ENCODE results near the gene FAM76A. TPM values are rescaled to one million over a fixed set of nuclear protein-coding genes. Genes with fewer than 3 reads are reported as not detected.
"Not testable (repeated sequence)": the region's sequence is repeated elsewhere in the genome, so short reads cannot be mapped to it uniquely, and the experiment has no call there.

The FAM76A gene
- total RNA-seq, 3 donors from 2014 or later, result 10.3 to 13.0 (median 11.0) TPM

DNA sequence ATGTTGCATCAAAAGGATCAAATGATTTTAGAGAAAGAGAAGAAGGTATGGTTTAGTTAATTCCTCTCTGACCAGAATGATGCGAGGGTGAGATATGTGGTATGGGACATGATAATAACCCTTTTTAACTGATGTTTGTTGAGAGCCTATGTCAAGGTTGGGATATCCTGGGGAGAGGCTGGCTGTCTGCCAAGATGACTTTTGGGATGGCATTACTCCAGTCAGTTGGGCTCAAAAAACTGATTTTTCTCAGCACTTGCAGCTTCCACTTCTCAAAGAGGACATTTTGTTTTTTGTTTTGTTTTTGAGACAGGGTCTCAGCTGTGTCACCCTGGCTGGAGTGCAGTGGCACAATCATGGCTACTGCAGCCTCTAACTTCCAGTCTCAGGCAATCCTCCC, 29.5 kb downstream of the FAM76A start:
- peaks cover 32% of the 10 kb centered on the region for H3K36me3 Mint-ChIP-seq (ENCODE audit: insufficient read depth)
- no peaks in the 10 kb centered on the region for H3K4me1 Mint-ChIP-seq (ENCODE audit: low read depth)
- ATAC-seq (no peak), DNase-seq (no peak)
- no peaks in the 10 kb centered on the region for H3K27me3 Mint-ChIP-seq (ENCODE audit: low read depth)
- H3K4me3 Mint-ChIP-seq, result no peak overlapping the region
- no peaks in the 10 kb centered on the region for H3K9me3 Mint-ChIP-seq

GRCh38 chr1:27755865-27756264, 30.1 kb downstream of the FAM76A start:
- Mint-ChIP-seq H3K36me3 (ENCODE audit: insufficient read depth) (peaks cover 29% of the 10 kb centered on the region), H3K4me3 (no peak overlapping the region), H3K9me3 (no peaks in the 10 kb centered on the region), H3K4me1 (ENCODE audit: low read depth) (no peaks in the 10 kb centered on the region), H3K27me3 (ENCODE audit: low read depth) (no peaks in the 10 kb centered on the region)
- no peak for DNase-seq
- no peak for ATAC-seq

DNA sequence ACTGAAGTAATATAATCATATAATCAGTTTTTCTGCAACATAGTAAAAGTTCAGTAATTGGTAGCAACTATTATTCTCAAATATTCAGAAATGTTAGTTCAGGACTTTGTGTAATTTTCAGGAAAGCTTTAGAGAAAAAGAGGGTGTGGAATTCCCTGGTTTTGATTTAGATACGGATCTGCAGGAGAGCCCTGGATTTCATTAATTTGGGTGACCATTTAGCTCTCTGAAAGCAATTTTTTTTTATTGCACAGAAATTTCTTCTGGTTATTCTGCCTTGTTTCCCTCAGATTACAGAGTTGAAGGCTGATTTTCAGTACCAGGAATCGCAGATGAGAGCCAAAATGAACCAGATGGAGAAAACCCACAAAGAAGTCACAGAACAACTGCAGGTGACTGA, 33.5 kb downstream of the FAM76A start:
- H3K4me1 Mint-ChIP-seq (ENCODE audit: low read depth), result no peaks in the 10 kb centered on the region
- no peaks in the 10 kb centered on the region for H3K9me3 Mint-ChIP-seq
- DNase-seq (no peak), ATAC-seq (no peak)
- H3K27me3 Mint-ChIP-seq (ENCODE audit: low read depth), result no peaks in the 10 kb centered on the region
- peaks cover 23% of the 10 kb centered on the region for H3K36me3 Mint-ChIP-seq (ENCODE audit: insufficient read depth)
- H3K4me3 Mint-ChIP-seq, result no peak overlapping the region

DNA sequence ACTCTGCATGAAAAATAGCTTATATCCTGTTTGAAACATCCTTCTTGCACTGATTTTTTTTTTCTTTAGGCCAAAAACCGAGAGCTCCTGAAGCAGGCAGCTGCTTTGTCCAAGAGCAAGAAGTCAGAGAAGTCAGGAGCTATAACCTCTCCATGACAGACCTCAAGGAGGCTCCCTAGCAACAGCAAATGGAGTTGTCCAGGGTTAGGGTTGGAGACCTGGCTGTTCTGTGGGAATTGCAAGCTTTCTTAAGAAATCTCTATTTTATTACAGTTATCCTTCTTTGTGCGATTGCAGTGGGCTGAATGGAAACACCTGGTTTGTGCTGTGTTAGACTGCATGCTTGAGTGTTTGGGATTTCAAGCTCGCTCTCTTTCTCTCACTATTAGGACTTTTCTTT, 34.7 kb downstream of the FAM76A start:
- no peaks in the 10 kb centered on the region for H3K4me1 Mint-ChIP-seq (ENCODE audit: low read depth)
- H3K4me3 Mint-ChIP-seq, result no peak overlapping the region
- ATAC-seq, result no peak
- no peaks in the 10 kb centered on the region for H3K9me3 Mint-ChIP-seq
- H3K36me3 Mint-ChIP-seq (ENCODE audit: insufficient read depth), result peaks cover 20% of the 10 kb centered on the region
- no peak for DNase-seq
- H3K27me3 Mint-ChIP-seq (ENCODE audit: low read depth), result no peaks in the 10 kb centered on the region

DNA sequence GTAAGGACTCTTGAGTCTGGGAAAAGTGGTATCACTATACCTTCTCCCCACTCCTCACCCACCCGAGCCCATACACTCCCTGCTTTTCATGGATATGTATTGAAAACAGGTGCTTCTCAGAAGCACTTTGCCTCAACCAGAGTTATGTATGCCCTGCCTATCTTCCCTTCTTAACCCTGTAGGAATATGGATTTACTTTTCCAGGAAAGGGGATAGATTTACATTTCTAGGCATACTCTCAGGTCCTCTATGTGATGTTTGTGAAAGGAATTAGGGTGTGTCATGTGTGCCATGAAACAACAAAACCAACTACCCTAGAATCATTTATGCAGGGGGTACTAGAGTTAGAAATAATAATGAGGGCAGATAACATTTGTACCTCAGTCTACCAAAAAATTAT, 36.3 kb downstream of the FAM76A start:
- Mint-ChIP-seq H3K36me3 (ENCODE audit: insufficient read depth) (peaks cover 14% of the 10 kb centered on the region), H3K27me3 (ENCODE audit: low read depth) (no peaks in the 10 kb centered on the region), H3K4me1 (ENCODE audit: low read depth) (no peaks in the 10 kb centered on the region), H3K9me3 (no peaks in the 10 kb centered on the region), H3K4me3 (no peak overlapping the region)
- ATAC-seq, result no peak
- no peak for DNase-seq

GRCh38 chr1:27763358-27763757, 37.6 kb downstream of the FAM76A start:
- peaks cover 11% of the 10 kb centered on the region for H3K36me3 Mint-ChIP-seq (ENCODE audit: insufficient read depth)
- H3K27me3 Mint-ChIP-seq (ENCODE audit: low read depth), result no peaks in the 10 kb centered on the region
- no peak for ATAC-seq
- H3K9me3 Mint-ChIP-seq, result no peaks in the 10 kb centered on the region
- H3K4me3 Mint-ChIP-seq, result no peak overlapping the region
- no peaks in the 10 kb centered on the region for H3K4me1 Mint-ChIP-seq (ENCODE audit: low read depth)
- no peak for DNase-seq

DNA sequence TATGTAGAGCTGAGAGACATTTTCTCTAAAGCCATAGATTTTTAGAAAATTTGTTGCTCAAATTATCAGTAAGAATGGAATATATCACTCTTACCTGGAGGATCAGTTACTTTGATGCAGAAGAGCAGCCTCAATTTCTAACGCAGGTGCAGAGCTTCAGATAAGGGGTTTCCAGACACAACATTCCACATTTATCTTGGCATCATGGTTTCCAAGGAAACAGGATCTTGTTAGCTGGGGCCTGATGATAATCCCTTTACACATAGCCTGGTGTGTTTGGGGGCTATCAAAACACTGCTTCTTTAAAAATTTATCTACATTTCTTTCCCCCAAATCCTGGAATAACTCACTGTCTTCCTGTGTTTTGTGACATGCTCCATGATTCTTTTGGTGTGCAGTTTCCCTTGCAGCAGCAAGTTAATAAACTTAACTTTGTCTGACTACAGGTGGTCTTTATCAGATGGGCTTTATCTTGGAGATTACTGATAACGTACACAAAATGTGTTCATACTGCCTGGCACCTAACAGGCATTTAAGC, 44.6 kb downstream of the FAM76A start:
- ATAC-seq, result no peak
- H3K4me1 Mint-ChIP-seq (ENCODE audit: low read depth), result peaks cover 19% of the 10 kb centered on the region
- H3K9me3 Mint-ChIP-seq, result no peaks in the 10 kb centered on the region
- H3K36me3 Mint-ChIP-seq (ENCODE audit: insufficient read depth), result peaks cover under 1% of the 10 kb centered on the region
- H3K4me3 Mint-ChIP-seq, result no peak overlapping the region
- no peaks in the 10 kb centered on the region for H3K27me3 Mint-ChIP-seq (ENCODE audit: low read depth)
- DNase-seq, result no peak

DNA sequence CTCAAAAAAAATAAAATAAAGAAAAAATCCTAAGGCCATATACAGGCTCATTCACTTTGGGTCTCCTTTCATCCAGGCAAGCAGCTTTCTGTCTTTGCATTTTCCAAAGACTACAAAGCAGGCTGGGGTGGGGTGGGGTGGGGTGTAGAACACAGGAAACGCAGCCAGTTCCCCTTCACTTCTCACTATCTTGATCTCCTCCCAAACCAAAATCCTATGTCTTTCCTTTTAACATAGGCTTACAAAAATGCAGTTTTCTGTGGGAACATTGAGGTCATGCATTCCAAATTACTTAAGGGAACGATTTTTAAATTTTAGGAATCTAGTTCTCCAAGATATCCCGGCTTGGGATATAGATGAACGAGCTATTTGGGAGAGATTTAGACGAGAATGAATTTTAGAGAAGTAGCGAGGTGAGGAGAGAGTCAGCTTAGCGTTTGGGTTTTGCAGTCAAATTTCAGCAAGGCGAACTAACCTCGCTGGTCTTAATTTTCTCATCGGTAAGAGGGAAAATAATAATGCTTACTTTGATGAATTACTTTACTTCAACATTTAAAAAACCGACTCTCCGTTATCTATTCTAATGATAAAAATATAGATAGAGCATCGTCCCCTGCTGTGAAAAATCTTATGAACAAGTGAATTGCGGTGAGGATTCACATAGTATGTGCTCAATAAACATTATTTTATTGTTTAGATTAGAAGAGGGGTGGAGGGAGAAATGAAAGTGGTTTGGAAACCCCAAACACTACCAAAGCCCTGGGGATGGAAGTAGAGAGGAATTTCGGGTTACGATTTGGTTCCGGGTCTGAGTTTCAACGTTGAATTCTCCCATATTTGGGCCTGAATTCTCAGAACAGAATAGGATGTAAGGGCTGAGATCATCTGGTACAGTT, 46.5 kb downstream of the FAM76A start:
- ATAC-seq (no peak), DNase-seq (no peak)
- Mint-ChIP-seq H3K9me3 (no peaks in the 10 kb centered on the region), H3K4me3 (peak overlapping the region; percentile 97), H3K27me3 (ENCODE audit: low read depth) (no peaks in the 10 kb centered on the region), H3K4me1 (ENCODE audit: low read depth) (peaks cover 32% of the 10 kb centered on the region), H3K36me3 (ENCODE audit: insufficient read depth) (peaks cover 10% of the 10 kb centered on the region)

- no peaks in the 10 kb centered on the region for H3K27me3 Mint-ChIP-seq (ENCODE audit: low read depth)
Observed at GRCh38 chr1:27772932-27773825, 47.4 kb downstream of the FAM76A start, which contains the start of gene STX12. Gene STX12 (plus strand): TSS chr1:27773219. CDS start chr1:27773308, 89 bp downstream.

GRCh38 chr1:27773826-27774445, 48.2 kb downstream of the FAM76A start:
- Mint-ChIP-seq H3K9me3 (no peaks in the 10 kb centered on the region), H3K27me3 (ENCODE audit: low read depth) (no peaks in the 10 kb centered on the region), H3K4me1 (ENCODE audit: low read depth) (peaks cover 35% of the 10 kb centered on the region), H3K4me3 (peak overlapping the region; percentile 97), H3K36me3 (ENCODE audit: insufficient read depth) (peaks cover 11% of the 10 kb centered on the region)
- DNase-seq (no peak), ATAC-seq (peak; percentile 3 to 8)

More at GRCh38 chr1:27772932-27773825, 47.4 kb downstream of the FAM76A start, which contains the start of gene STX12:
- H3K4me3 Mint-ChIP-seq, result peak within 1 kb of the TSS; percentile 97
- H3K36me3 Mint-ChIP-seq (ENCODE audit: insufficient read depth), result peaks cover 11% of the 10 kb centered on the region
- peaks cover 35% of the 10 kb centered on the region for H3K4me1 Mint-ChIP-seq (ENCODE audit: low read depth)
- DNase-seq, result peak; percentile 98
- peak; percentile 96 to 97 for ATAC-seq
- H3K9me3 Mint-ChIP-seq, result no peaks in the 10 kb centered on the region

GRCh38 chr1:27774654-27775053, 48.9 kb downstream of the FAM76A start:
- ATAC-seq (no peak), DNase-seq (no peak)
- no peak overlapping the region for H3K4me3 Mint-ChIP-seq
- no peaks in the 10 kb centered on the region for H3K27me3 Mint-ChIP-seq (ENCODE audit: low read depth)
- peaks cover 14% of the 10 kb centered on the region for H3K36me3 Mint-ChIP-seq (ENCODE audit: insufficient read depth)
- peaks cover 35% of the 10 kb centered on the region for H3K4me1 Mint-ChIP-seq (ENCODE audit: low read depth)
- no peaks in the 10 kb centered on the region for H3K9me3 Mint-ChIP-seq

GRCh38 chr1:27775336-27775735, 49.6 kb downstream of the FAM76A start:
- not testable (repeated sequence) for H3K9me3 Mint-ChIP-seq, H3K4me3 Mint-ChIP-seq, ATAC-seq

GRCh38 chr1:27776276-27776675, 50.5 kb downstream of the FAM76A start:
- not testable (repeated sequence) for DNase-seq; H3K4me3 Mint-ChIP-seq; H3K9me3 Mint-ChIP-seq; H3K27me3 Mint-ChIP-seq (ENCODE audit: low read depth); ATAC-seq
- Mint-ChIP-seq H3K36me3 (ENCODE audit: insufficient read depth) (peaks cover 14% of the 10 kb centered on the region), H3K4me1 (ENCODE audit: low read depth) (peaks cover 35% of the 10 kb centered on the region)

More at GRCh38 chr1:27775336-27775735, 49.6 kb downstream of the FAM76A start:
- Mint-ChIP-seq H3K4me1 (ENCODE audit: low read depth) (peaks cover 35% of the 10 kb centered on the region), H3K36me3 (ENCODE audit: insufficient read depth) (peaks cover 14% of the 10 kb centered on the region)
- H3K27me3 Mint-ChIP-seq (ENCODE audit: low read depth); DNase-seq: not testable (repeated sequence)

DNA sequence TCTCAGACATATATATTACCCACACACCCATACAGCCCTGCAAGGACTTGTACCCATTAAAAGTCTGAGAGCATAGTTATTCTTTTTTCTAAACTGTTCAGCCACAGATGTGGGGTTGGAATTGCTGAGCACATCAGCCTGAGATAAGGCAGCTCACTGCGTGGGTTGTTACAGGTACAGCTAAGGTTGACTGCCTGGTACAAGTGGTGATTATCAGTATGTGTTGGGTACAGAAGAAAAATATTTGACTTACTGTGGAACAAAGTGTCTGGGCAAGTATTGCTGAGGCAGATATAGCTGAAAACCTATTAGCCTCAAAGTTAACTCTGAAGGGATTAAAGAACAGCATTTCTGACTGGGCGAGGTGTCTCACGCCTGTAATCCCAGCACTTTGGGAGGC, 52.3 kb downstream of the FAM76A start:
- ATAC-seq, result no peak
- no peaks in the 10 kb centered on the region for H3K27me3 Mint-ChIP-seq (ENCODE audit: low read depth)
- H3K36me3 Mint-ChIP-seq (ENCODE audit: insufficient read depth), result peaks cover 14% of the 10 kb centered on the region
- no peak for DNase-seq
- H3K9me3 Mint-ChIP-seq, result no peaks in the 10 kb centered on the region
- H3K4me1 Mint-ChIP-seq (ENCODE audit: low read depth), result peaks cover 27% of the 10 kb centered on the region
- no peak overlapping the region for H3K4me3 Mint-ChIP-seq

Measured in activated T-cell treated with anti-CD3 and anti-CD28 coated beads, Interleukin-2, amount 50 U/mL, for 4 hours (primary cell).